Ovary (tissue), 3 donors: Measurements from ENCODE around the gene GPSM3.
"Not testable (repeated sequence)": the region's sequence is repeated elsewhere in the genome, so short reads cannot be mapped to it uniquely, and the experiment has no call there.

ENCODE experiments used
- CTCF ChIP-seq, 3 donors: fragments of 450-650 bp in 2 of 3; fragments of 200-600 bp in 1 of 3; IDR thresholded peaks; one replicate each; pipeline versions ENCODE4 v1.5.1 to v1.8.0; 2016 to 2022; ENCODE audit warnings: antibody characterized with exemption in 3 of 3, mild to moderate bottlenecking in 1 of 3
- EP300 ChIP-seq: sonication (generic); formaldehyde crosslinking; IDR thresholded peaks from one replicate; pipeline ENCODE4 v1.6.1; 2017; ENCODE audit warnings: antibody characterized with exemption
- donor health status: DM: no; HTN: no; CAD: no.

- TF ChIP-seq CTCF (IDR thresholded peaks at IDR 0.05); EP300: not testable (repeated sequence)
Observed at GRCh38 chr6:32211432-32211831, 19.0 kb upstream of the GPSM3 start.
